NCI-H146 treated with DMSO at 0.1 percent for 48 hours (cell line): ENCODE results near the gene FLVCR1.

ENCODE experiments used
- DNase-seq: peaks from one replicate; lab custom pipeline; 2025; ENCODE audit not compliant: unreplicated experiment; lab: John Stamatoyannopoulos, UW

Gene FLVCR1

GRCh38 chr1:212945056-212945455 lies 87.0 kb downstream of the FLVCR1 start:
- no peak for DNase-seq

GRCh38 chr1:212945463-212946160 lies 87.5 kb downstream of the FLVCR1 start:
- no peak for DNase-seq

DNA sequence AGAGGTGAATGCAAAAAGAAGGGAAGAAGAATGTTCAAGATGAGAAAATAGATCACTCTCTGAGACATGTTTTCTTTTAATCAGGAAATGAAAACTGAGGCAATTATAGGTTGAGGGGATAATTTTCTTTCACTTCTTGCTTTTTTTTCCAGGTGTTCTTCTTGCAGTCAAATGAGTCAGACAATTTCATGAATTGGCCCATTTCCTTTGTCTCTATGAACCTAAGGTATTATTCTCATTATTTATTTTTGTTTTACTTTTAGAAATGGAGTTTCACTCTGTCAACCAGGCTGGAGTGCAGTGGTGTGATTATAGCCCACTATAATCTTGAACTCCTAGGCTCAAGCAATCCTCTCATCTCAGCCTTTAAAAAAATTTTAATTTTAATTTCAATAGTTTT lies 88.8 kb downstream of the FLVCR1 start:
- no peak for DNase-seq
